ENCODE data around the gene SHC1.

DNA sequence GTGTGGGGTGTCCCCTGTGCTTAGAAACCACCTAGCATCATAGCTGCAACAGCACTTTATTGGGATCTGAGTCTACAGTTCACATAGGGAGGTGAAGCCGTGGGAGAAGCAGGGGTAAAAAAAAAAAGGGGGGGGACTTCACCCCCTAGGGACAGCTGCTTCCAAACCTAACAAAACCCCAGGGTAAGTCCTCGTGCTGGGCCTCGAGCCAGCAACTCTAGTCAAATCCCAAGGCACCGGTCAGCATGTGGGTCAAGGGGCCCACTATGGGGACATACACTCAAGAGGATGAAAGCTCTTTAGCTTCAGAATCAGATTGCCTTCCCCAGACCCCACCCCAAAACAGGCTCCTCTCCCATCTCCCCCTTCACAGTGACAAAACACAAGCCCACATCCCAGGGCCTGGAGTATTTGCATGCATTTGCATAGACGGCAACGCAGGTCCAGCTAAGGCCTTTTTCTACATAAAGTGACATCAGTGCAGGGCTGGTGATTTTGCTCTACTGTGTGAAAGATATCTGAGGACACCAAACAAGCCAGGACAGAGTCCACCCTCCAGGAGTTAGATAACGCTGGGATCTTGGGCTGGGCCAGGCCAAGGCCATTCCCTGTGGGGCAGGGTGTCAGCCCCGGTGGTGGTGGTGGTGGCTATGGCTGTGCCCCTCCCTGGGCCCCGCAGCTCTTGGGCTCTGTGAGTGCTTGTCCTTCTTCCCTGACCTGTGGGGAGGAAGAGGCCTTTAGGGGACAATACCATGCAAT lies 26.0 kb downstream of the SHC1 start:
- TF ChIP-seq GATA2 (IDR thresholded peaks at IDR 0.05; ENCODE audit: low read depth, low read length) (no peak), GATA3 (IDR thresholded peaks at IDR 0.05; ENCODE audit: low read depth, low read length) (no peak)

Data from SH-SY5Y (cell line).